HG03565 (cell line): ENCODE data around the gene SLC7A4.
"Not testable (repeated sequence)": the region's sequence is repeated elsewhere in the genome, so short reads cannot be mapped to it uniquely, and the experiment has no call there.

Source experiments
- ATAC-seq: cut with Tn5 transposase; IDR thresholded peaks from one replicate; pipeline ENCODE4 v1.9.1; 2021; ENCODE audit warnings: mild to moderate bottlenecking, moderate library complexity; ENCODE audit not compliant: unreplicated experiment

SLC7A4 gene

DNA sequence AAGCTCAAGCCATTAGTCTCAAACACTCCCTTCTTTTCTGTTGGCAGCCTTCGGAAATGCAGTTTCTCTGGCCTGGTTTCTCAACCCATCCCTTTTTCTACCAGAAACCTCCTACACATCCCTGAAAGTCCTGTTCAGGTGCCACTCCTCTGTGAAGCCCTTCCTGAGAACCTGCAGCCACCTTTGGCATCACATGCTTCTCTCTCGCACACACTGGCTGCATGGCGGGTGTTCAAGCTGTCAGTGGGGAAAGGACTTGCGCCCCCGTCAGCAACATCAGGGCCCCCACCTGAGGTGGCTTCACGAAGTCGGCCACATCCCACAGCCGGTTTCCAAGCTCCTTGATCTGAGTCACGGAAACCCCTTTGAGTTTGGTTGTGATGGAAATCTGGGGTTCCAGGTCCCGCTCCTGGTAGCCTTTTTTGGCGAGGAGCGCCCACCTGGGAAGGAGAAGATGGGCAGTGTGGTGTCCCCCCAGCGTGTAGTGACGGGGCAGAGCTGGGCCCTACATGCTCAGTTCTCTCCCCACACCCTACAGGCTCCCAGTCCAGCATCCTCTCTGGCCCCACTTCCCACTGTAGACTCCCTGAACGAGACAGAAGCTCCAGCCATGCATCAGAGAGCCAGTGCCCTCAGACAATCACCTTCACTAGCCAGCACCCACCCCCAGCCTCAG lies 11.6 kb upstream of the SLC7A4 start:
- no peak for ATAC-seq

DNA sequence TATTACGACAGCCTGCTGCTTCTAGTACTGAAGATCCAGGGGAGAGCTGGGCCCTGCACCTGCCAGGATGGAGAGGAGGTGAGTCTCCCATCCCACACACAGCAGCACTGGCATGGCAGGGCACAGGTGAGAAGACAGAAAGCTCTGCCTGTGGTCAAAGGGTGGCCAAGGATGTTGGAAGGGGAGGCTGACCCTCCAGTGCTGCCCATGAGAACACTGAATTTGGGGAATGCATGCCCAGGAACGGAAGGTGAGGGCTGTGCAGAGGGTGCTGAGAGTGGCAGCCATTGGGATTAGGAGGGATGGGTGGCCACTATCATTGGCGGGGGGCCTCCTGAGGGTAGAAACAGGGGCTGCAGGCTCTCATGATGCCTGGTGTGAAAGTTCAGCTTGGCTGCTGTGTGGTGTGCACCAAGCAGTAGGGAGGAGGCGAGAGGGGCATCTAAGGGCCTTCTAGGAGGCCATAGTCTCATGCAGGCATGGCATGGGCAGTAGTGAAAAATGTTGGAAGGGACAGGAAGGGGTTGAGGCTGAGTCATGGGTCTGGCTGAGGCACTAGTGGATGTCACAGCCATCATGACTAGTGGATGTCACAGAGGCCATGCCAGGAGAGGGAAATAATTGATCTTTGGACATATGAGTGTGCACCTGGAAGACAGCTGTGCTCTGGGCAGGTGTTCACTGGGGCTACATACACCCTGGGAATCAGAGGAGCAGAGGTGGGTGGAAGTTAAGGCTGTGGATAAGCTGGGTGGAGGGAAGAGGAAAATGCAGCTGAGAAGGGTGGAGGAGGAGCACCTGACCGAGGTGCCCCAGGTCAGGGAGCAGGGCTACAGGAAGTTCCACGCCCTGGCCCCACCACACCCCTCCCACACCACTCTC lies 10.9 kb upstream of the SLC7A4 start:
- ATAC-seq: no peak

- no peak for ATAC-seq
Measured at GRCh38 chr22:21041937-21042336, 9.6 kb upstream of the SLC7A4 start.

GRCh38 chr22:21039158-21039557 lies 6.8 kb upstream of the SLC7A4 start:
- ATAC-seq: not testable (repeated sequence)

DNA sequence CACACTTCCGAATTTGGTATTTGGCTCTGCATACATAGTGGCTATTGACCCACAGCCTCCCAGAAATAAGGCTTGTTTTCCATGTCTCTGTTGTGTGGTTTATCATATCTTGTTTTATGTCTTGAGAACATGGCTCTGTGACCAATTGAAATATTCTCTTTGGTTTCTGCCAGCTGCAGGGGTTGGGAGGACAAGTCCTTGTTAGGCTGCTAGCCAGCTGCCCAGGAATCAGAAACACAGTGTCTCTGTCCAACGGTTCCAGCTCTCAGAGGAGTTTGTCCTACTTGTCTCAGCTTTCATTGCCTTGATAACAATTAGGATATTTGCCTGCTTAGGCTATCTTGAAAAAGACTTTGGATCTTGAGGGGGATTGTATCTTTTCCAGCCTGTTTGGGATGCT lies 6.0 kb upstream of the SLC7A4 start:
- ATAC-seq: no peak

- ATAC-seq: no peak
Measured at GRCh38 chr22:21034989-21035388, 2.6 kb upstream of the SLC7A4 start.

- ATAC-seq: no peak
Measured at GRCh38 chr22:21033895-21034294, 1.5 kb upstream of the SLC7A4 start.

DNA sequence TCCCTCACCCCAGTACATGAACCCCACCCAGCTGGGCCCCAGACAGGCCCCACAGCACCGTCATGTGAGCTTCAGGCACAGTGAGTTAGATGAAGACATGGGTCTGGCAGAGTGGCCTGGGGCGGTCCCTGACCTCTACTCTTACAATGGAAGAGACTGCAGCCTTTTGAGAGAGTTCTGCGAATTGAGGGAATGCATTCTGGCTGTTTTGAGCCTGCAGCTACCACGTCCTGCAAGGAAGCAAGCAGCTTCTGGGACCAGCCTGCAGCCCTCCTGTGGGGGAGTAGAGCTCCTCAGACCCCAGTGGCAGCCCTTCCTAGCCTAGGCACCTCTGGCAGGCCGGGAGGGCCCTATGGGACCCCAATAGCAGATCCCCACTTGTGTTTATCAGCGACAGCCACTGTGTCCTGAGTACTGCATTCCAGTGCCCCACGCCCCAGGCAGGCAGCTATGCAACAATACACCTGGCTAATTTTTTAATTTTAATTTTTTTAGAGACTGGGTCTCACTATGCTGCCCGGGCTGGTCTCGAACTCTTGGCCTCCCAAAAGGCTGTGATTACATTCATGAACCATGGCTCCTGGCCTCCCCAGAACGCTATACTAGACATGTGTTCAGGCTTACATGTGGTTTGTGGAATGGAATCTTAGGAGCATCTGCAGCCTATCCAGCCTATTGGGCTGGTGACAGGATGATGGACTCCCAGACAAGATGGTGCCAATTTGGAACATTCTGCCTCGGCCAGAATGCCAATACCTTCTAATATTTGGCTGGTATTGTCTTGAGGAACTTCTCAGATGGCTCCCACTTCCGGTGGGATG lies 717 bp upstream of the SLC7A4 start:
- no peak for ATAC-seq

DNA sequence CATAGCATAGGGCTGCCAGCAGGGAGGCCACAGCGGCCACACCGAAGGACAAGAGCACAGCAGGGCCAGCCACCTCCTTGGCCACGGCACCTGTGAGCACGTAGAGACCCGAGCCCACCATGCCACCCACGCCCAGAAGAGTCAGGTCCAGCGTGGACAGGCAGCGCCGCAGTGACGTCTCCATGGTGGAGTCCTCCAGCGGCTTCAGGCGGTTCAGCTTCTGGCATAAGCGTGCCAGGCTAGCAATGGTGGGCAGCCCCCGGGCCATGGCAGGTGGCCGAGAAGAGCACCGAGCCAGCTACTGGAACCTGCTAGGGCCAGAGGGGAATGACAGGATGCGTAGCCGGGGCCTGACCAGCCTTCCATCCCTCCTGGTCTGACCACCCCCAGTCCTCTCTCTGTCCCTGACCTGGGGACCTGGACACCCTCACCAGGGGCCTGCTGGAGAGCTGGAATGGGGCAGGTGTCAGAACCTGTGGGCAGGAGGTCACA lies 770 bp downstream of the SLC7A4 start:
- ATAC-seq: no peak

DNA sequence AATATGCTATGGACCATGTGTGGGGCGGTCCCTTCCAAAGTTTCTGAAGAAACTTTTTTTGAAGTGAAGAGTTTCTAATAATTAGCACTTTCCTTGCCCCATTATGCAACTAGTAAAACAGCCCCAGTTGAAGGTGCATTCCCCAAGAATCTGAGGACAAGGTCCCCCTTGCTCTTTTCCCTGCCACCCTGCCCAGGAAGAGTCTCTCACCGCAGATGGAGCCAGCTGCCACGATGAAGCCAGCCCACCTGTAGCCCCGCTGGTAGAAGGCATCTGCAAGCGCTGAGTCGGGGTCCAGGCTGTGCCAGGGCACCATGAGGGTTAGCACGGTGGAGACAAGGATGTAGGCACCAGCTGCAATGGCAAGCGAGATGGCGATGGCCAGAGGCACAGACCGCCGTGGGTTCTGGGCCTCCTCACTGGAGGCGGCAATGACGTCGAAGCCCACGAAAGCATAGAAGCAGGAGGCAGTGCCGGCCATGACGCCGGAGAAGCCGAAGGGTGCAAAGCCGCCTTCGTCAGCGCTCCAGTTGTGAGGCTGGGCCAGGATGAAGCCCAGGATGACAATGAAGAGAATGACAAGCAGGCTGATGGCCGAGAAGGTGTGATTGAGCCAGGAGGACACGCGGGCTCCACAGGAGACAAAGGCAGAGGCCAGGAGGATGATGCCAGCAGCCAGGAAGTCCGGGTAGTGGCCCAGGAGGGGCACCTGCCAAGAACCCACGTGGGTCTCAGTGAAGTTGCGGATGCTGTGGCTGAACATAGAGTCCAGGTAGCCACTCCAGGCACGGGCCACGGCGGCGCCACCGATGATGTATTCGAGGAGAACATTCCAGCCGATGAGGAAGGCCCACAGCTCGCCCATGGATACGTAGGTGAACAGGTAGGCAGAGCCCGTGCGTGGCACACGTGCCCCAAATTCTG lies 1.5 kb downstream of the SLC7A4 start:
- no peak for ATAC-seq

GRCh38 chr22:21030032-21030431 lies 2.3 kb downstream of the SLC7A4 start:
- ATAC-seq: no peak

DNA sequence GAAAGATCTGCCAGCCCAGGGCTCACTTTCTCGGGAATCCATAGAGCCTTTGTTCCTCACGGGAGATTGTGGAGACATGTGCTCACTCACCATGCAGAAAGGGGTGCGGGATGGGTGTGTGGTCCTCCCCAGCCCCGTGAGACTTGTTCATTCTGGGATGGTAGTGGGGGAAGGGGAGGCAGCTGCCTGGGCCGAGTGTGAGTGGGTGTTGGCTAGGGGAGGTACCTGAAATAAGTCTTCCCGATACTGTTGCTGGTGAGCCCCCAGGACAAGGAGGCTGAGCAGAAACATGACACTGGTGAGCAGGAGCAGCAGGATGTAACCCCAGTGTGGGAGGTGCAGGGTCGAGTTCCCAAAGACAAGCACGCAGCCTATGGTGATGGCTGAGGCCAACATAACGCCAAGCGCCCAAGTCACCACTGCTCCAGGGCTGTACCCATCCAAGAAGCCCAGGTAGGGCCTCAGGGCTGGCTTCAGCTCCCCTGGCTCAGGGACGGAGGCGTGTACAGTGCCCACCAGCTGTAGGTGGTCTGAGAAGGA lies 2.8 kb downstream of the SLC7A4 start:
- no peak for ATAC-seq

DNA sequence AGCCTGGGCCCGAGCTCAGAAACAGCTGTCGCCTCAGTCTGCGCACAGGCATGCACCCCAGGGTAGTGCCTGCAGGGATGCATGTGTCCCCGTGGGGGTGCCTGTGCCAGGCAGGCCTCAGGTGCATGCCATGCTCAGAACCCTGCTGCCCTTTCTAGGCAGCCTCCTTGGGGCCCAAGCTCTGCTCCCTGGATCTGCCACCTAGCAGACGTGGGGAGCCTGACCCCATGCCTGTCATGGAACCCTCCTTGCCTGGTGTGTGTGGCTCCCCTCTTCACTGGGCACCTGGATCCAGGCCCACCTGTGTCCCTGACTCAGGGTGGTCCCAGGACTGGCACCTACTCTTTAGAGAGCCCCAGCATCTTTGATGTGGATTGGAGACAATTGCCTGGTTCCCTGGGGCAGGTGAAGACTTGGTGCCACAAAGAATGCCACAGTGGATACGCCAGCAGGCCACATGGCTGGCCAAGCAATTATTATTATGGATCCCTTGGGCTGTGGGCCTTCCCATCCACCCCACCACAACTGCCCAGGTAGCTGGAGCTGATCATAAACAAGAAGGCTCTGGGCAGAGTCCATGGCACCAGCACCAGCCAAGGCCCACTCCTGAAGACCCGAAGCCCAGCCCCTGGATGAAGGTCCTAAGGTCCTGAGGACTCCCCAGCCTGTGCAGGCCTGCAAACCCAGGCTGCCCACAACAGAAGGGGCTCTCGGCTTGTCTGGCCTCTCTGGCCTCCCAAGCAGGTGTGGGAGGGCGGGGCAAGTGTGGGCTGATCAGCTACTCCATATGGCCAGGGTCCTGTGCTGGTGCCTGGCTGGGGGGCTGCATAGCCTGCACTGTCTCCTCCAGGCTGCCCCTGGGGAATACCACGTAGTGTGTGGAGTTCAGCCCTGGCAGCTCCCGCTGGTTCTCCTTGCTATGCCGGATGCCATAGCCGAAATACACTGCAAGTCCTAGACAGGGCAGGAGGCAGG lies 3.8 kb downstream of the SLC7A4 start:
- no peak for ATAC-seq

DNA sequence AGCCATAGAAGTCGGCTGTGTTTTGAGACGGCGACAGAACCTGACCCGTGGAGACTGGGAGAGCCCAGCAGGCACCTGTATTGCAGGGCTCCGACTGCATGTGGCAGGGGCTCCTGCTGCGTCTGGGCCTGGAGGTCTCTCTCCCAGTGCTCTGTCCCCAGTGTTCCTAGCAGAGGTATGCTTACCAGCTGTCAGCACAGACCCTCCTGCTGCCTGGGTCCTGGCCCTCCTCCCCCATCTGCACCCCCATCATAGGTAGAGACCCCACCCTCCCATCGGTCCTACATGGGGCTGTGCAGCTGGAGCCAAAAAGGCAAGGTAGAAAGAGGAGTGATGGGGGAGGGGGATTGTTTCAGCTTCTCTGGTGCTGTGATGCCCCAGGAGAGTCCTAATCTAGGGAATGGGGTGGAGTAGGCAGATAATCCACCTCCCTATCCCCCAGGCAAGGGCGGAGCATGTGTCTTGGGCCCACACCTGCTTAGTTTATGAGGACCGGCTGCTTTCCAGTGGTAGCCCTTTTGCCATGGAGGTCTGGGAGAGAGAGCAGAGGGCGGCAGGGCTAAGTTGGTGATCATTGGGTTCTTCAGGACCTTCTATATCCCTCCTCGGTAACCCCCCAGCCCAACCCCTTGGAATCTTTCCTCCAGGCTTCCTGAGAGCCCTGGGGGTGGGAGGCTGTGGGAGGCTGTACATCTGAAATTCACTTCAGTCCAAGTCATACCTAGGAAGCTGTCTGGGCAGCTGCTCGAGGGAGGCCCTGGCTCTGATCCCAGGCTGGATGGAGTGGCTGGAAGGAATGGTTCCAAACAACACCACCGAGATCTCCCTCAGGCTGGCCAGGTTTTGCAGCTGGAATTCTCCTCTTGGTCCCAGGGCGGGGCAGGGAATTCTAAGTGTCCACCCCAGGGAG lies 5.3 kb downstream of the SLC7A4 start:
- no peak for ATAC-seq

- no peak for ATAC-seq
Measured at GRCh38 chr22:21025763-21026755, 6.3 kb downstream of the SLC7A4 start.

GRCh38 chr22:21025266-21025665 lies 7.1 kb downstream of the SLC7A4 start:
- no peak for ATAC-seq
